RWPE2 (cell line): ENCODE measurements around the gene SHOC1.

Experiments used
- ATAC-seq: fragments of 200-7000 bp; cut with Tn5 transposase; 3 replicates; pipeline ENCODE4 v1.9.1; 2021; ENCODE audit warnings: low read depth
- DNase-seq: peaks from one replicate; pipeline ENCODE4 v3.0.0-alpha.2; 2020; ENCODE audit warnings: low spot score
- H3K27ac ChIP-seq: fragments of 450-650 bp; 2 replicates; pipeline ENCODE4 v1.5.1; 2017; ENCODE audit warnings: mild to moderate bottlenecking; ENCODE audit not compliant: poor library complexity, severe bottlenecking
- H3K27me3 ChIP-seq: fragments of 250-450 bp; sonication (Bioruptor Pico); 2 replicates; pipeline ENCODE4 v1.5.1; 2021; ENCODE audit warnings: mild to moderate bottlenecking, moderate library complexity; ENCODE audit not compliant: insufficient read depth, poor library complexity, severe bottlenecking
- H3K36me3 ChIP-seq: fragments of 250-450 bp; sonication (Bioruptor Pico); 2 replicates; pipeline ENCODE4 v1.5.1; 2020; ENCODE audit warnings: low read depth, mild to moderate bottlenecking, moderate library complexity
- H3K4me1 ChIP-seq: fragments of 250-450 bp; sonication (Bioruptor Pico); 2 replicates; pipeline ENCODE4 v1.5.1; 2021; ENCODE audit warnings: mild to moderate bottlenecking, moderate library complexity; ENCODE audit not compliant: insufficient read depth, poor library complexity, severe bottlenecking
- H3K4me3 ChIP-seq: fragments of 250-450 bp; sonication (Bioruptor Pico); 2 replicates; pipeline ENCODE4 v1.5.1; 2021; ENCODE audit warnings: mild to moderate bottlenecking, moderate library complexity; ENCODE audit not compliant: severe bottlenecking
- H3K9me3 ChIP-seq: fragments of 250-450 bp; sonication (Bioruptor Pico); 2 replicates; pipeline ENCODE4 v1.5.1; 2021; ENCODE audit warnings: mild to moderate bottlenecking, moderate library complexity; ENCODE audit not compliant: severe bottlenecking
- CTCF ChIP-seq: fragments of 450-650 bp; IDR thresholded peaks from one replicate; pipeline ENCODE4 v1.5.1; 2017; ENCODE audit warnings: mild to moderate bottlenecking, moderate library complexity; ENCODE audit not compliant: poor library complexity, severe bottlenecking

Gene SHOC1

GRCh38 chr9:111789881-111790280 is 4.9 kb downstream of the SHOC1 start:
- H3K27me3 ChIP-seq = no peaks in the 10 kb centered on the region
- H3K9me3 ChIP-seq = peaks cover 5% of the 10 kb centered on the region
- peak overlapping the region; percentile 21 for H3K27ac ChIP-seq
- ATAC-seq (no peak), DNase-seq (no peak)
- no peak overlapping the region for H3K4me3 ChIP-seq
- H3K36me3 ChIP-seq = no peaks in the 10 kb centered on the region
- no peak for TF ChIP-seq CTCF
- peaks cover 12% of the 10 kb centered on the region for H3K4me1 ChIP-seq

GRCh38 chr9:111783857-111784256 is 10.9 kb downstream of the SHOC1 start:
- DNase-seq (no peak), ATAC-seq (no peak)
- TF ChIP-seq CTCF = no peak

GRCh38 chr9:111783424-111783823 is 11.3 kb downstream of the SHOC1 start:
- Histone ChIP-seq H3K27me3 (no peaks in the 10 kb centered on the region), H3K27ac (no peak overlapping the region), H3K9me3 (peaks cover 5% of the 10 kb centered on the region), H3K4me1 (no peaks in the 10 kb centered on the region), H3K36me3 (no peaks in the 10 kb centered on the region), H3K4me3 (no peak overlapping the region)
- ATAC-seq (no peak), DNase-seq (no peak)
- TF ChIP-seq CTCF = no peak

More at GRCh38 chr9:111783857-111784256, 10.9 kb downstream of the SHOC1 start:
- Histone ChIP-seq H3K4me3 (no peak overlapping the region), H3K4me1 (no peaks in the 10 kb centered on the region), H3K27ac (no peak overlapping the region), H3K9me3 (peaks cover 5% of the 10 kb centered on the region), H3K27me3 (no peaks in the 10 kb centered on the region), H3K36me3 (no peaks in the 10 kb centered on the region)

- Histone ChIP-seq H3K36me3 (no peaks in the 10 kb centered on the region), H3K4me1 (peaks cover 9% of the 10 kb centered on the region), H3K27me3 (no peaks in the 10 kb centered on the region), H3K9me3 (no peaks in the 10 kb centered on the region), H3K27ac (no peak overlapping the region), H3K4me3 (no peak overlapping the region)
- DNase-seq = no peak
- ATAC-seq = no peak
- no peak for TF ChIP-seq CTCF
Measured at GRCh38 chr9:111766066-111766465, 28.7 kb downstream of the SHOC1 start.

- TF ChIP-seq CTCF = no peak
- DNase-seq = no peak
- no peaks in the 10 kb centered on the region for H3K4me1 ChIP-seq
- no peak overlapping the region for H3K27ac ChIP-seq
- no peak for ATAC-seq
- no peak overlapping the region for H3K4me3 ChIP-seq
- H3K9me3 ChIP-seq = no peaks in the 10 kb centered on the region
- no peaks in the 10 kb centered on the region for H3K36me3 ChIP-seq
- H3K27me3 ChIP-seq = no peaks in the 10 kb centered on the region
Measured at GRCh38 chr9:111762556-111762955, 32.2 kb downstream of the SHOC1 start.
